ENCODE data around the gene CRABP2.
A peak's percentile ranks its signal among the peaks of the same experiment; 100 is the strongest.

Gene CRABP2

DNA sequence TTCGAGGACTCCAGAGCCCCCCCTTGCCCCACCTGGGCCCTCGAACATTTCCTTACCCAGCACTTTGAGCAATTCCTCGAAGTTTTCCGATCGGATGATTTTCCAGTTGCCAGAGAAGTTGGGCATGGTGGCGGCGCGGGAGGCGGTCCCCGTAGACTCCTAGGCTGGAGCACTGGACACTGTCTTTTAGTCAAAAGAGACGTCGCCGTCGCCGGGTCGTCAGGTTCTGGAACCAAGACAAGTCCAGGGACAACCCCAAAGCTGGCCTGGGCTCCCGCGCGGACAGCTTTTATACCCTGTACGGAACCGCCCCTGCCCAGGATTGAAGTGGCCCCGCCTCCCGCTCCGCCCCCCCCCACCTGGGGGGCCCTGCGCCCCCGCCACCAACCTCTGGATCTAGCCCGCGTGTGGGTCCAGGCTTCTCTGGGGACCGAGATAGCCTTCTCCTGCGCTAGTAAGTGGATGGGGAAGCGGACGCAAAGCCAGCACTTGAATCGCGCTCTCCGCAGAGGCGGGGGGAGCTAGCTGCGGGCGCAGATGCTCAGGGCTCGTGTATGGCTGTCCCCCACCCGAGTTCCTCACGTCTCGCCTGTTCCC is at the start of gene CRABP2:
TSS of gene CRABP2 (minus strand) at position 263 of the 597 bp plus-strand sequence. CDS start at position 126, 137 bp downstream.
- no peak for DNase-seq (ENCODE audit: low read depth)

DNA sequence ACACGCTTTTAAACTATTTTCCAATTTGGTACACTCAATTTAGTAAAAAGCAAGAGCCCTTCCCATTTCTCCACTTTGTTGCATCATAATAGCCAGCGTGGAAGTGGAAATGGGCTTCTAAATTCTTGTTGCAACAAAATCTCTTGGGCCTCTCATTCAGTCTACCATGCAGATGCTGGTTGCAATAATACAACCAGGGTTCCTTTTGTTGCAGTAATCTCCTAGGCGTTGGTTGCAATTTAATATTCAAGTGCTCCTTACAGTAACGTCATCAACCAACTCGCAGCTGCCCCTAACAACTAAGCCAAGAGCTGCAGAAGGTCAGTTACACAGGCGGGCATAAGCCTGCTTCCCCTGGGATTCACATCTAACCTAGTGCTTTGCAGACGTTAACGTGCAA is 48.8 kb upstream of the CRABP2 start:
- DNase-seq (ENCODE audit: low read depth) = no peak

DNA sequence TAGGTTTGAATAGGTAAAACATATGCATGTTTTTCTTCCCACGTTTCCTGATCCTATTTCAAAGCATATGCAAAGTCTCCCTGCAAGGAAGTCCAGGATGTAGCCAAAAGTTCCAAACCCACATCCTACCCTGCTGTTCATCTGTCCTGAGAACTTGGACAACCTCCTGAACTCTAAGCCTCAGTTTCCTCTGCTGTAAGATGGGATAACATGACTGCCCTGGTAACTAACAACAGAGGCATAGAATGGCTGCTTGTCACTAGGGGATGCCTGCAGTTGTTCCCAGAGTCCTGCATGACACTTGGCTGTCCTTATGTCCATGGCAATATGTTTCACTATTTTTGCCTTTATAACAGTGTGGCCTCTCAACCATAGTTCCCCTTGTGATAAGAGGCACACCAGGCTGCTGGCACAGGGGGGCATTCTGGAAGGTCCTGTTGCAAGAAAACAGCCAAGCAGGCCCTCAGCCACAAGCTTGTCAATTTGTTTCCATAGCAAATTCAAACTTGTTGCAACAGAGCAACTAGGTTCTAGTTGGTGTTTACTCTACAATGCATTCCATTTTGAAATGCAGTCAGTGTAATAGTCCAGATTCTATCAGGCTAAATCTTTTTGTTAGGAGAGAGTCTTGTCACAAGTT is 47.6 kb upstream of the CRABP2 start:
- no peak for DNase-seq (ENCODE audit: low read depth)

DNA sequence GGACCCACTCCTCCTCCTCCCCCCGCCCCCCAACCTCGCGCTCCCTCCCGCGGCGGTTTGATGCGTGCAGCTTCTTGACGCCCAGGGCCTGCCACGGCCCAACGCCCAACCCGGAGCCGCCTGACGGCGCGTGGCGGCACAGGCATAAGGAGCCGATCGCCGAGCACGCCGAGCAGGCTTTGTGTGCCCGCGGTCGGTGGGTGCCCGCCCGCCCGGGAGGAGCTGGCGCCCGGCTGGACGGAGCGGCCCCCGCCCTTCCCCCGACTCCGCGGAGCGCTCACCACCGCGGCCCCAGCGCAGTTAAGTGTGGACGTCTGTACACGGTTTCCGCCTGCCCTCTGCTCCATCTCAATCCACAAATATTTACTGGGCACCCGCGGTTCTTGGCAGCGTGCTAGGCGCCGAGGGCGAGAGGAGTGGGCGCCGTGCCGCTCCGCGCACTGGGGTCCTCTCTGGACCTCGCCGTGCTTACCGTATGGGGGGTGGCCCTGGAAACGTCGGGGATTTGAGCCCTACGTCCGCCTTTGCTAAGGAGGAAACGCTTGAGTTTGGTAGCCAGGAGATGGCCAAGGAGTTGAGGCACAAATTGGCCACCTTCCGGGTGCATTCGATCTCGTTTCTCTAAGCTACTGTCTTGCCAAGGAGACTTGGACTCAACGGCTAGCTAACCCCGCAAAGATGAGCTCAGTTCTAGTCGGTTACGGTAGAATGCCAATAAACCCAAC is 46.5 kb upstream of the CRABP2 start:
- DNase-seq (ENCODE audit: low read depth) = peak; percentile 96

DNA sequence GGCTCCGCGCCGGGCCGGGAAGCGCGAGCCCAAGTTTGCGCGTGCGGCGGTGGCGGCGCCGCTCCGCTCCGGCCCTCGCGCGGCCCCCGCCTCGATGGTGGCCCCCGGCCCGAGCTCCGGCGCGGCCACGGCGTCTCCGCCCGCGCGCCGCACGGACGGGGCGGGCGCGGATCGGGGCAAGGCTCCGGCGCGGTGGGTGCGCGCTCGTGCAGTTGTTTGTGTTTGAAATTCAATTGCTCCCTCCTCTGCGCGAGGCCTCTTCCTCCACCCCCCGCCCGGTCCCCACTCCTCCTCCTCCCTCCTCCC is 46.0 kb upstream of the CRABP2 start, which contains the start of gene HDGF:
TSS of gene HDGF (minus strand) at position 225 of the 306 bp plus-strand sequence. CDS start 246 bp downstream, outside the sequence.
- DNase-seq (ENCODE audit: low read depth) = no peak

DNA sequence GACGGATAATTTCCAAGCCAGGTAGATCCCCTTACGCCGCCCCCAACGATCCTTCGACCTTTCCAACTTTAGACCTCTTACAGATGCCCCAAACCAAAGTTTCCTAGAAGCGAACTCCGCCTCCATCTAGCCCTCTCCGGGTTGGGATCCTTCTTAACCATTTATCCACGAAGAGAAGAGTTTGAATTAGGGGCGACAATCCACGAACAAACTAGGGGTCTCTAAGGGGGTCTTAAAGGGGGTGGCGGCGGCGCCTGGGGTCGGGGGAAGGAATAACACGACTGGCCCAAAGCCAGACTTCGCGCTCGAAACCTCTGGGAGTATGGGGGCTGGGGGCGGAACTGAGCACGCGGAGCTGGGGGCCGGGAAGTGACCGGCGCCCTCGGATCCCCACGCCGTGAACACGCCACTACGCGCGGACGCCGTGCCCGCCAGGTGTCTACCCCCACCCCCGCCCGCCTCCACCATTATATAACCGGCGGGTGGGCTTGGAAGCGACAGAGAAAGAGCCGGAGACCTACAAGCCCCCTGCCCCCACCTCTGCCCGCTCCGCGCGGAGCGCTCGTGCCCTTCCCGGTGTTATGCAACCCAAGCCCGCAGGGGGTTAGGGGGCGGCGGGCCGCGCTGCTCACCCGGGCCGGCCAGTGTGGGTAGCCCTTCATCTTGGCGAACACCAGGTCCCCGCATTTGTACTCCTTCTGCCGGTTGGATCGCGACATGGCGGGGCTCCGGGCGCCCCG is 45.5 kb upstream of the CRABP2 start:
- DNase-seq (ENCODE audit: low read depth) = no peak

DNA sequence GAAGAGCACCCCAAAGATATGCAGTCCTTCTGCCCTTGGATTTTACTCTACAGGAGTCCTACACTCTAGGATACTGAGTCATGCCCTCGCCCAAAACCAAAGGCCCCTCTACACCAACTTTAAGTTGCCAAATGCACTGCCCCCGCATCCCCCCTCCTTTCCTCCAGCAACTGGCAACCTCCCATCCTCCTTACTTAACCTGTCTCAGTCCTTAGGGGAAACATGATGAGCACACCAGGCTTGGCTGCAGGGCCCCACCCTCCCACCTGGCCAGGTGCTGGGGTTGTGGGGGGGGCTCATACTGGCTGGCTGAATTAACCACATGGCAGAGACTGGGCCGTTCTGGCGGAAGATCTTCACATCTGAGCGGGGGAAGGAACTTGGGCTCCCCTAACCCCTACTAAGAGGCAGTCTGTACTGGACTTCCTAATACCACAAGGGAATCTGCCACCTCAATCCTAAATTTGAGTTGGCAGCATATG is 44.8 kb upstream of the CRABP2 start:
- DNase-seq (ENCODE audit: low read depth) = no peak

DNA sequence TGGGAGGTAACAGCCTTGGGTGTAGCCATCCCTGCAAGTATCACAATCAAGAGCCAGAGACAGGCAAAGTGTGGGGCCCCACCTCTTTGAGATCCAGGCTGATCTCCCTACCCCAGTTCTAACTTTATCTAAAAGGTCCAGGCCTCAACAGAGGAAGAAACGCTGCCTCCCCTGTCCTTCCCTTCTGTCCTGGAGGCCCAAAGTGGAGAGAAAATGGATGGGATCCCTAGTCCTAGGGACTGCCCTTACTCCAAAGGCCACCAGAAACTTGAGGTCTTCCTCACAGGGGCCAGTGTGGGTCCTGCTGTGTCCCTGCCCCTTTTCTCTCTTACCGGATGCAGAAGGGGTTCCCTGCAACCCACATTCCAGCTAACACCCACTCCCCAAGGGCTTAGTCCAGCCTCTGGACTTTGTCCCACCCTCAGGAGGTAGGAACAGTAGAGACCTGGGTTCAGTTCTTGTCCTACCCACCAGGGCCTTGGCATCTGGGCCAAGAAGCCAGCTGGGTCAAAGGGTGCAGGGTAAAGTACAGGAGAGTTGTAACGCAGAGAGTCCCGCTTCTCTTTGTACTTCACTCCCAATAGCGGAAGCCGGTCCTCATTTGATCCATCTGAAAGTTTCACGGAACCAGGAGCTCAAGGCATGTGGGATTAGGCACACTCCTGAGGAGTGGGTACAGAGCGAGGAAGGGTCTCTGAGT is 44.2 kb upstream of the CRABP2 start:
- DNase-seq (ENCODE audit: low read depth) = no peak

DNA sequence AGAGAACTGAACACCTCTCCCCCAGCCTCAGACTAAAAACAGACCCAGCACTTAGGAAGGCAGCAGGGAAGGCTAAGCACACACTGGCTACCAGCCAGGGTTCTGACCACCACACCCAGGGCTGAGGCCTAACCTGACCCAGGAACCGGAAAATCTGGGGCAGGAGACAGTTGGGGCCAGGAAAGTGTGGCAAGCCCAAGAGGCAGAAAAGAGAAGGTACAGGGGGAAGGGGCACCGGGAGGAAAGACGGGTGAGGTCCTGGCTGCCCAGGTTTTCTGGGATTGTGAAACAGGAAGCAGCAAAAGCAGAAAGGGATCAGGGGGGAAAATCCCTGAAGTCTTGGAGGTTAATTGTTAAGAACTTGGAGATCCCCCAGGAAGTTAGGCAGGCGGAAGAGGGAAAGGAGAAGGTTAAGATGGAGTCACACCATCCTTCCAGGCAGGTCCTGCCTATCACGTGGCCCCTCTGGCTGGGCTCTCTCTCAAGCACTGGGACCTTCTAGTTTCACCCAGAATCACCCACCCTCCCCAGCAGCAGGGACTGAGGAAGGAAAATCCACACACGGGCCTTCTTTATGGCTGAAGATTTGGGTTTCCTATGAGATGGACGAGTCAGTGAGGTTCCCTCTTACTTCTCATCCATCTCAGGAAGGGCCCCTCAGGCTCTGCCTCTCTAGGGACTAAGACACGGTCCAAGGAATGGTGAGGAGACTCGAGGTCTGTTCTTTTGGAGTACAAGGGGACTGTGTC is 43.5 kb upstream of the CRABP2 start:
- no peak for DNase-seq (ENCODE audit: low read depth)

DNA sequence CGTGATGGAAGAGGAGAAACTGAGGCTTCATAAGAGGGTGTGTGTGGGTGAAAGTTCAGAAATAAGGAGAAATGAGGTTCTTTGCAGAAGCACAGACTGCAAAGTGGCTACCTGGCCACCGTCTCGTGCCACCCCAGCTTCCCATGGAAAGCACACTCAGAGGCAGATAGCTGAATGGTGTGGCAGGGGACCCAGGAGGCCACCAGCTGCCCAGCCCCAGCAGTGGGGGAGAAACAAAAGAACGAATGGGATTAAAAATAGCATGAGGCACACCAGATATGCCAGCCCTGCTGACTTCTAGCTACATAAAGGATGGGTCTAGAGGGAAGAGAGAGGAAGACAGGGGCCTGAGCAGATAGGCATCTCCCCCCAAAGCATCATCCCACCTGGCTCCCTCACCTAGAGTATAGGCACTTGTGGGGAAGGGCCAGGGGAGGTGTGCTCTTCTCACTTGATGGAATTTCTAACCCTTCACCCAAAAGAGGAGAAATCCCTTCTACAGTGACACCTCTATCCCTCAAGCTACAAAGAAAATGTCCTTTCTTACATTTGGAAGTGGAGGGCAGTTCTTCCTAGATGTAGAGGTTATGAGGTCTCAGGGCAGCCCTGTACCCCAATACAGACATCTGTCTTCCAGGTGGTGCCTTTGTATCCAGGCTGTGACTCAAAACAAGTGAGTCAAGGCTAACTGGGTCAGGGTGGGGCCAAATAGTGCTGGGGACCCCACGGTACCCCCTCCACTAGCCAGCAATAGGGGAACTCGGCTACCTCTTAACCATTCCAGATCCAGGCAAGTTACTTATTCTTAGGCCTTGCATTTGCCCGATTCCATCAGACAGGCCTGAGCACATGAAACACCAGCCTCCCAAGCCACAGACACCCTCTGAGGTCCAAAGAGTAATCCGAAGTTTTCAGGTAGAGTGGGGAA is 42.6 kb upstream of the CRABP2 start:
- no peak for DNase-seq (ENCODE audit: low read depth)

DNA sequence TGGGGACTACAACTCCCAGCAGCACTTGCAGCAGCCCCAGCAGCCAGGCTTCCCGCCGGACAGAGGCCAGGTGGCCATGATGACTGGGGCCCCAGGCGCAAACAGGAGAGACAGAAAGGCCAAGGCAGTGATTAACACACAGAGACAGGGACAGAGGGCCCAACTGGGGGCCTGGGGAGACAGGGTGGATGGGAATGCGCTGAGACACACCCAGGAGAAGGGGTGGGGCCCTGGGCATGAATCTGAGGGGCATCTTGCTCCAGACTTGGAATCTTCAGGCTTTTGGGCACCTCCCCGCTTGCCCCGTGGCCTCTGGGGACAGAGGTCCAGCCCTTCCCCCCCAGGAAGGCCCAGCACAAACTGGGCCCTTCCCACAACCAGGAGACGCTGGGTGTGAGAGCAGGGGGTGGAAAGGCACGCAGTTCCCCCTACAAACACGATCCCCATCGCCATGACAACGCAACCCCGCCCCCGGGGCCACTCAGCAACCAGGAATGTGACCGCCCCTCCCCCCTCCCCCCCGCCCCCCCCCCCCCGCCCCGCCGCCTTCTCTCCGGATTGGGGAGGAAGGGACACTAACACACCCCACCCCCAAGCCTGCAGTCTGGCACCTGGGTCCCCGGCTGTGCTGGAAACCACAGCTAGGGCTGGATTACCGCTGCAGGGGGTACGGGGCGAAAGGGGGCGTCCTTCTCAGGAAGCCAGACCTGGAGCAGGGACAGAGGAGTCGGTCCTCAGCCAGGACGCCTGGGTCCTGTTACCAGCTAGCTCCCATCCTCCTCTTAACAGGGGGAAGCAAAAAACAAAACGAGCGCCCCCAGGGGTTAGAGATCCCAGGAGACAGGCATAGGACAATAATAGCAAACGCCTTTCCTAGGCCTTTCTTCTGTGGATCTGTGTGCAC is 41.6 kb upstream of the CRABP2 start:
- DNase-seq (ENCODE audit: low read depth) = peak; percentile 96

DNA sequence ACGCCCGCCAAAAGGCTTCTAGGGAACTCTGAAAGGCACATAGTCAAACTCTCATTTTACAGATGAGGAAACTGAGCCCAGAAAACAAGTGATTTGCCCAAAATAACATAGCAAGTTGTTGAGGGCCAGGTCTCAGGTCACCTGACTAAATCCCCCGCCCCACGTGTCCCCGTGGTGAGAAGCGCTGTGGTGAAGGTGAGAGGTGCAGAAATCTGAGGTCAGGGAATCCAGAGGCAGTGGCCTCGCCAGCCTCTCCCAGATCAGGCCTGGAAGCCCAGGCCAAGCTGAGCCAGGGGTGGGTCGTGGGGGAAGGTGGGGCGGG is 41.0 kb upstream of the CRABP2 start:
- DNase-seq (ENCODE audit: low read depth) = no peak

DNA sequence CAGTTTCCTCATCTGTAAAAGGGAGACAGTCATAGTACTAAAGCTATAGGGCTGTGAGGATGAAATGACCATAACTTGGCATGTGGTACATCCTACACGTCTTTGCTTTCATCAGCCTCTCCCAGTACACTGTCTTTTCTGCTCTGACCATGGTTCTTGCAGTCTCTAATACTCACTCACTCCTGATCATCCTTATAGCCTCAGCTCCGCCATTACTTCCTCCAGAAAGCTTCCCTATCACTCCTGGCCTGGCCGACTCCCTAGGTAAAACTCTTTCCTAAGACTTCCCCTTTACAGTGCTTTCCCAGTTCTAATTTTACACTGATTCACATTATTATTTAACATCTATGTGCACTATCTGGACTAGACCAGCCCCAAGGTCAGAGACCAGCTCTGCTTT is 40.5 kb upstream of the CRABP2 start:
- DNase-seq (ENCODE audit: low read depth) = no peak

DNA sequence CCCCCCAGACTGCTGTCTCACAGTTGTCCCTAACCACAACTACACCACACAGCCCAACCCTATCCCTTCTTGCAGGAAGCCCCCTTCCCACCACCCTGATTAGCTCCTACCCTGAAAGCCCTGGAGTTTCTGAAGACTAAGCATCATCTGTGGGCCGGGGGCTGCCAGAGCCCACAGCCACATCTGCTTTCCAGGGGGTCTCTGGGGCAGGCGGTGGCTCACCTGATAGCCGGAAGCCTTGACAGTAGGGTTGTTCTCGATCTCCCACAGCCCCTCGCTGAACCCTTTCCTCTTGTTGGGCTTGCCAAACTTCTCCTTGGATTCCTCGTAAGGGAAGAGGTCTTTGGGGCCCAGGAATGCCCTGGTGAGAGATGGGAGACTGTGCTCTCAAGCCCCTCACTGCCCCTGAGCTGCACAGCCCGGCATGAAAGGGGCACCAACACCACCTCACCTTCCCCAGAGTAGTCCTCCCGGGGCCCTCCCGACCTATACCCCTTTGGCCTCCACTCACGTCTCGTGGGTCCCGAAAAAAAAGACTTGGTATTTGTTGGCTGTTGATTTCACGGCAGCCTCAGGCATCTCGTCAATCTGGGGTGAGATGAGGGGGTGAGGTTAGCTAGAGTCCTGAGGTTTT is 39.5 kb upstream of the CRABP2 start:
- no peak for DNase-seq (ENCODE audit: low read depth)

DNA sequence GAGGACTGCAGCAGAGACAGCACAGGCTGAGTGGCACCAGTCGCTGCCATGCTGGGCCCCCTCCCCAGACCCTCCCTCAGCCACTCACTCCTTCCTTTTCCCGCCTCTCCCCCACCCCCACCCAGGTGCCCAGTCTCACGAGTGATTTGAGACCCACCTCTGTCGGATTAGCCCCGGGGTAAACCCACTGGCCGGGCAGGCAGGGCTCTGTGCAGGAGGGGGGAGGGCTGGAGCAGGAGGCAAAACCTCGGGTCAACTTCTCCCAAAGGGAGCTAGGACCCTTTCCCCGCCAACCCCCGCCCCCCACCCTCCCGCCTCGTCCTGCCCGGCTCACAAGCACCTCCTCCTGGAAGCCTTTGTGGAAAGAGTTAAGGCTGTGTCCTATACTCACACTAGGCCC is 39.0 kb upstream of the CRABP2 start:
- DNase-seq (ENCODE audit: low read depth) = no peak

DNA sequence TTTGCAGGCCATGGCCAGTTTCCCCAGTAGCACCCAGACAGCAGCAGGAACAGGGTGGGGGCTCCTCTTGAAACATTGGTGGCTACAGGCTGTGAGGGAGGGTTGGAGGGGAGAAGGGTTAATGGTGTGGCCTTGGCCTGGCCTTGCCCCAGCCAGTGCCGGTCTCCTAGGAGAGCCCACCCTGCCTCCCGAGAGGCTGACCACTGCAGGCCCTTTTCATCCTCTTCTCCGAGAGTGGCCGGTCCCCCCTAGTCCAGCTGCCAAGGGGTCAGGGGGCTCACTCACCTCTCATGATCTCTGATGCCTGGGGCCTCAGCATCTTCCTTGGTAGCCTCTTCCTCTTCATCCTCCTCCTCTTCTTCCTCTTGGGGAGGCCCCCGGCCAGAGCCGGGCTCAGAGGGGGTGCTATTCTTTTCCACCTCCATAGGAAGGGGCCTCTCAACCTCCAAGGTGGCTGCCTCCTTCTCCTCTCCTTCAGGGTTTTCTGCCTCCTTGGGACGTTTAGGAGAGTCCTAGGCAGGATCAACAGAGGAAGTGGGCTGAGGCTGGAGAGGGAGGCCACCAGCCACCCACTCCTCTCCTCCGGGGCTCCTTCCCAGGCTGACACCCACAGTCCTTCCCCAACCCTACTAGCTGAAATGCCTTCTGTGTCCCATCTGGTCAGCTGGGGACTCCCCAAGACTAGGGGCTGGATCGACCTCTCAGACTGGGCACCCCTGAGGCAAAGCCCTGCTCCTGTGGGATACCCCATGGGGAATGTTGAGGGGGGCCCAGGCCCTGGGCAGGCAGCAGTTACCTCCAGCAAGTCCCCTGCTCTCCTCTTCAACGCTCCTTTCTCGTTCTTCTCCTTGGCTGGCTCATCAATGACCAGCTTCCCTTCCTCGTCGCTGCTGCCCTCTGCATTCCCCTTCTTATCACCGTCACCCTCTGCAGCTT is 38.3 kb upstream of the CRABP2 start:
- DNase-seq (ENCODE audit: low read depth) = no peak

DNA sequence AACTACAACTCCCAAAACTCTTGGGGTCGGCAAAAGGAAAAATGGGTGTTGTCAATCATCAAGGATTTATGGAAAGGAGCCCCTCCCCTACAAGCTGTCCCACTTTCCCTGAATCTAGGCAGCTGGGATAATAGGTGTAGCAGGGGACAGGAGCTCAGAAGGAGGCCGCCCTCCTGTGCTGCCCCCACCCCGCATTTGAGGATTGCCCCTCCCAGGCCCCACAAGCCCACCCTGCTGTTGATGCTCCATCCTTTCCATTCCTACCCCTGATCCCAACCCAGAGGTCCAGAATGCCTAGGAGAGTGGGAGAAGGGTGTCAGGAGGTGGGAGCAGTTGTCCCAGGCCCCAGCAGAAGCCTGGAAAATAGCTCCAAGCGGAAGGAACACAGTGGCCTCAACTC is 37.4 kb upstream of the CRABP2 start:
- DNase-seq (ENCODE audit: low read depth) = no peak

DNA sequence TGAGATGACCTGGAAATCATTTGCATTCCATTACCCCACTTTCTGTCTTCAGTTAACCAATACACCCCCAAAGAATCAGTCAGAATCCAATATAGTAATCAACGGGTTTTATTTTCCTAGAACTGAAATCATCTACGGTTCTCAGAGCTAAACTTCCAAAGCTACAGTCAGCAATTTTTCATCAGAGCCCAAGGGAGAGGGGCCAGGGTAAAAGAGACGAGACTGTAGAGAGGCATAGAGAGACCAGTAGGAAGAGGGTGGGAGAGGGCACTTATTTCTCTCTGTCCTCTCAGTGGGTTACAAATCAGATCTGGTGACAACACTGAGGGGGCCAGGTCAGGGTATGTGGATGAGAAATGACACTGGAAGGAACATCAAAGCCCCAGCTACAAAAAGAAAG is 36.6 kb upstream of the CRABP2 start:
- no peak for DNase-seq (ENCODE audit: low read depth)

Data from fibroblast of the conjunctiva (primary cell).